ENCODE data around the gene AZU1. TPM values are rescaled to one million over a fixed set of nuclear protein-coding genes. Genes with fewer than 3 reads are reported as not detected.

Gene AZU1
- total RNA-seq, 2 donors from 2014 or later, result 0.27 TPM; not detected in 1

DNA sequence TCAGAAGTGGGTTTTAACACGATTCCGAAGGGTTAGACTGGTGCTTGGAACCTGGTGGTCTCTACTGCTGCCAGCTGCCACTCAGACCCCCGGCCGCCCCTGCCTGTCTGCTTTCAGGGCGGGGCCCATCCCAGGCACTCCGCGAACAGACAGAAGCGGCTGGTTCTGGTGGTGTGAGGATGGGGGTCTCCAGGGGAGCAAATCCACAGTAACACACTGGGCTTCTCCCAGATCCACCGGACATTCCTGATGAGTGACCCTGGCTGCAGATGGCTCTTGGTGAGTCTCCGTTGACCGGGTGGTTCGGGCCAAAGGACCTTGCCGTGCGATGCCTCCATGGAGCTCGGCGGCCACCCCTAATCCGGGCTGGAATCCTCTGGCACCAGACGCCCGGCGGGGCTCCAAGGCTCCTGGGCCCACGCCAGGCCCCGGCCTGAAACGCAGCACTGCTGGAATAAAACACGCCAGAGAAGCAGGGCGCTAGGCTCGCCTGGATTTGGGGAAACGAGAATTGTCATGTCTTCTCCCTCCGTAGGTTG is 32.5 kb upstream of the AZU1 start:
- Histone ChIP-seq H3K36me3 (no peaks in the 10 kb centered on the region), H3K27ac (no peak overlapping the region), H3K27me3 (no peaks in the 10 kb centered on the region), H3K4me3 (no peak overlapping the region), H3K9ac (ENCODE audit: low read depth in 2 of 2, low read length in 2 of 2) (peak overlapping the region in 1 of 2 donors; percentile 12), H3K4me1 (peaks cover 12% of the 10 kb centered on the region), H3K9me3 (no peaks in the 10 kb centered on the region)
- TF ChIP-seq, protein P1, sequence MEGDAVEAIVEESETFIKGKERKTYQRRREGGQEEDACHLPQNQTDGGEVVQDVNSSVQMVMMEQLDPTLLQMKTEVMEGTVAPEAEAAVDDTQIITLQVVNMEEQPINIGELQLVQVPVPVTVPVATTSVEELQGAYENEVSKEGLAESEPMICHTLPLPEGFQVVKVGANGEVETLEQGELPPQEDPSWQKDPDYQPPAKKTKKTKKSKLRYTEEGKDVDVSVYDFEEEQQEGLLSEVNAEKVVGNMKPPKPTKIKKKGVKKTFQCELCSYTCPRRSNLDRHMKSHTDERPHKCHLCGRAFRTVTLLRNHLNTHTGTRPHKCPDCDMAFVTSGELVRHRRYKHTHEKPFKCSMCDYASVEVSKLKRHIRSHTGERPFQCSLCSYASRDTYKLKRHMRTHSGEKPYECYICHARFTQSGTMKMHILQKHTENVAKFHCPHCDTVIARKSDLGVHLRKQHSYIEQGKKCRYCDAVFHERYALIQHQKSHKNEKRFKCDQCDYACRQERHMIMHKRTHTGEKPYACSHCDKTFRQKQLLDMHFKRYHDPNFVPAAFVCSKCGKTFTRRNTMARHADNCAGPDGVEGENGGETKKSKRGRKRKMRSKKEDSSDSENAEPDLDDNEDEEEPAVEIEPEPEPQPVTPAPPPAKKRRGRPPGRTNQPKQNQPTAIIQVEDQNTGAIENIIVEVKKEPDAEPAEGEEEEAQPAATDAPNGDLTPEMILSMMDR (IDR thresholded peaks at IDR 0.05), result no peak
- peak; percentile 38 for DNase-seq
- intact Hi-C loops (cut with DNase I), result no loop called here

DNA sequence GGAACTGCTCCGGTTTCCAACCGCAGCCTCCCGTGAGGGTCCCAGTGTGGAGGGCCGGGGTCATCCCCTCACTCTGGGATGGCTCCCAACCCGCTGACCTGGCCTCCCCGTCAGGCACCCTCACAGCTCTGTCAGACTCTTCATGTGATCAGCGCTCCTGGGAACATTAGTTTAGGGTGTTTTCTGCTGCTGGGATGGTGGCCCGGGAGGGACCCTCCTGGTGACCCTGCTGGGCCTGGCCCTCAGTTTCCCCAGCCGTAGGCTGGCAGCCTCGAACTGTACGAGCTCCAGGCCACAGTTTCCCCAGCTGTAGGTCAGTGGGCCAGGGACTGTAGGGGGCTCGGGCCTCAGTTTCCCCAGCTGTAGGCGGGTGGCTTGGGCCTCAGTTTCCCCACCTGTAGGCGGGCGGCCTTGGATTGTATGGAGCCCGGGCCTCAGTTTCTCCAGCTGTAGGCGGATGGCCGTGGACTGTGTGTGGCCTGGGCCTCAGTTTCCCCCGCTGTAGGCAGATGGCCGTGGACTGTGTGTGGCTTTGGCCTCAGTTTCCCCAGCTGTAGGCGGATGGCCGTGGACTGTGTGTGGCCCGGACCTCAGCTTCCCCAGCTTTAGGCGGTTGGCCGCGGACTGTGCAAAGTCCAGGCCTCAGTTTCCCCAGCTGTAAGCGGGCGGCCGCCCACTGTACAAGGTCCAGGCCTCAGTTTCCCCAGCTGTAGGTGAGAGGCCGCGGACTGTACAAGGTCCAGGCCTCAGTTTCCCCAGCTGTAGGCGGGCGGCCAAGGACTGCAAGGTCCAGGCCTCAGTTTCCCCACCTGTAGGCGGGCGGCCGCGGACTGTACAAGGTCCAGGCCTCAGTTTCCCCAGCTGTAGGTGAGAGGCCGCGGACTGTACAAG is 31.7 kb upstream of the AZU1 start:
- H3K4me3 ChIP-seq, result peak overlapping the region; percentile 65
- no peaks in the 10 kb centered on the region for H3K36me3 ChIP-seq
- no peaks in the 10 kb centered on the region for H3K27me3 ChIP-seq
- H3K9ac ChIP-seq (ENCODE audit: low read depth in 2 of 2, low read length in 2 of 2), result peak overlapping the region; percentile 51 to 63
- TF ChIP-seq, protein P1 (IDR thresholded peaks at IDR 0.05), result no peak
- intact Hi-C loops (cut with DNase I), result no loop called here
- H3K9me3 ChIP-seq, result no peaks in the 10 kb centered on the region
- peak; percentile 26 for DNase-seq
- H3K4me1 ChIP-seq, result peaks cover 20% of the 10 kb centered on the region
- no peak overlapping the region for H3K27ac ChIP-seq

DNA sequence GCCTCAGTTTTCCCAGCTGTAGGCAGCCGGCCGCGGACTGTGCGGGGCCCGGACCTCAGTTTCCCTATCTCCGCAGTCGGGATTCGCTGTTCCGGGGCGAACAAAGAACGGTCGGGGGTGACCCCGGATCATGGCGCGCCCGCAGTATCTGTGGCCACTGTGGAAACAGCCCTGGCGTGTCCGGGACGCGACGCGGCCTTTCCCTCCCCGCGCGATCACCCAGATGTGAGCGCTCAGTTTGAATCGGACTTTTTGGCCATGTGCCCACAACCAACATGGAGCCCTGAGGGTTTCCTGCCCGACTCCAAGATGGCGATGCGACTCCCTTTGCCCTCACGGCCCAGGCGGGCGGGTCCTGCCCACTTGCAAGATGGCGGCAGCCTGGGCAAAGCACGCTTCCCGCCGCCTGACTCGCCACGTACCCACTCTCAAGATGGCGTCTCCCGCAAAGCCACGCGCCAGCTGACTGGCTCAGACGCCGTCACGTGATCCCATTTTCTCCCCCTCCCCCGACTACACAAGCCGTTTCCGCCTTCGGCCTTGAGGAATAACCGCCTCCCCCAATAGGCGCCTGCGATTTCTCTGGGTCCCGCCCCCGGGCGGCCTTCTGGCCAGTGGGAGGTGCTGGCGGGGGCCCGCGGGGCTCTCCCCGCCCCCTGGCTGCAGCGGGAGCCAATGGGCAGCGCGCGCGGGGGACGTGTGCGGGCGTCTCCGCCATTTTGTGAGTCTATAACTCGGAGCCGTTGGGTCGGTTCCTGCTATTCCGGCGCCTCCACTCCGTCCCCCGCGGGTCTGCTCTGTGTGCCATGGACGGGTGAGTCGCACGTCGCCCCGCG is 30.7 kb upstream of the AZU1 start, which contains the start of gene PTBP1:
TSS of gene PTBP1 (plus strand) at position 761 of the 836 bp plus-strand sequence. CDS start at position 807, 46 bp downstream.
- H3K4me1 ChIP-seq, result peaks cover 28% of the 10 kb centered on the region
- TF ChIP-seq, protein P1 (IDR thresholded peaks at IDR 0.05), result no peak
- H3K36me3 ChIP-seq, result peaks cover 3% of the 10 kb centered on the region
- DNase-seq, result peak; percentile 100
- H3K27ac ChIP-seq, result peak within 1 kb of the TSS; percentile 96
- intact Hi-C loops (cut with DNase I), result no loop called here
- no peaks in the 10 kb centered on the region for H3K9me3 ChIP-seq
- peak within 1 kb of the TSS; percentile 92 to 97 for H3K9ac ChIP-seq (ENCODE audit: low read depth in 2 of 2, low read length in 2 of 2)
- H3K4me3 ChIP-seq, result peak within 1 kb of the TSS; percentile 79
- H3K27me3 ChIP-seq, result no peaks in the 10 kb centered on the region

DNA sequence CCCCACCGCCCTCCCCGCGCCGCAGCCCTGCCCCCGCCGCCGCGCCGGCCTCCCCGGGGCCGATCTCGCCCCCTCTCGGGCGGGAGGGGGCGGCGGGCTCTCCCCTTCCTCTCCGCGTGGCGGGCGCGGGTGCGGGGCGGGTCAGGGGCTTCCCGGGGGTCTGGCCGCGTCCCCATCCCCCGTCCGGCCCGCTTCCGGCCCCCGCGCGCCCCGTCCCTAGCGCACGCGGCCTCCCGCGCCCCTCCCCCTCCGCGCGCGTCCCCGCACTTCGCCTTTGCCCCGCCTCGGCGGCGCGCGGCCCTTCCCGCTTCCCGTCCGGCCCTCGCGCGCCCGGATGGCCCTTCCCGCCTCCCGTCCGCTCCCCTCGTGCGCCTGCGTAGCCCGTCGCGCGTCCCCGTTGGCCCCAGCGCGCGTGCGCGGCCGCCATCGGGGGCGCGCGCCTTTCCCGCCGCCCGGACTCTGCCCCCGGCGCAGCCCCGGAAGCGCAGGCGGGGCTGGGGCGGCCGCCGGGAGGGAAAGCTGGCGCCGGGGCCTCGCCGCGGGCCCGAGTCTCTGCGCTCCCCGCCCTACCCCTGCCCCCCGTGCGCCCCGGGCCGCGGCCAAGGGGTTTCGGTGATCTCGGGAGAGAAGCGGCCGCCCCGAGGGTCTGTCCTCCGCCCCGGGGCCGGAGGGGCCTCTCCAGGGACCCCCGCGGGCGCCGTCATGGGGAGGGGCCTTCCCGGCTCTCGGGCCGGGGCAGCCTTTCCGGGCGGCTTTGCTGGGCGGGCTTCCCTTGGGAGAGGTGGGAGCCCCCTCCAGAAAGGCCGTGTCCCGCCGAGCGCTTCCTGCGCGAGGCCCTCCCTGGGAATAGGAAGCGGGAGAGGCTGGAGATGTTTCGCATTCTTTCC is 29.9 kb upstream of the AZU1 start:
- no peaks in the 10 kb centered on the region for H3K9me3 ChIP-seq
- H3K36me3 ChIP-seq, result peaks cover 3% of the 10 kb centered on the region
- H3K4me1 ChIP-seq, result peaks cover 28% of the 10 kb centered on the region
- DNase-seq, result peak; percentile 91
- peak overlapping the region; percentile 79 for H3K4me3 ChIP-seq
- TF ChIP-seq, protein P1 (IDR thresholded peaks at IDR 0.05), result no peak
- peak overlapping the region; percentile 92 to 97 for H3K9ac ChIP-seq (ENCODE audit: low read depth in 2 of 2, low read length in 2 of 2)
- intact Hi-C loops (cut with DNase I), result no loop called here
- H3K27me3 ChIP-seq, result no peaks in the 10 kb centered on the region
- peak overlapping the region; percentile 96 for H3K27ac ChIP-seq

All from colonic mucosa (tissue), 4 donors.